Loucy (cell line): ENCODE data around the gene PTPN21.

Experiments used
- H2AFZ ChIP-seq: fragments of 200-600 bp; sonication (generic); 2 replicates; pipeline ENCODE4 v1.6.0; 2016; ENCODE audit warnings: antibody characterized with exemption, mild to moderate bottlenecking, low read length, moderate library complexity
- H3F3A ChIP-seq: fragments of 200-600 bp; 2 replicates; pipeline ENCODE4 v1.6.0; 2016; ENCODE audit warnings: antibody characterized with exemption, low read depth, mild to moderate bottlenecking
- H3K27me3 ChIP-seq: fragments of 200-600 bp; sonication (generic); 2 replicates; pipeline ENCODE4 v1.6.1; 2014; ENCODE audit warnings: low read length, mild to moderate bottlenecking; ENCODE audit not compliant: insufficient read depth, poor library complexity, severe bottlenecking
- H3K36me3 ChIP-seq: fragments of 200-600 bp; sonication (generic); 2 replicates; pipeline ENCODE4 v1.6.1; 2016; ENCODE audit warnings: low read length; ENCODE audit not compliant: insufficient read depth
- H3K4me1 ChIP-seq: fragments of 200-600 bp; sonication (generic); 2 replicates; pipeline ENCODE4 v1.5.1; 2014; ENCODE audit warnings: low read length, mild to moderate bottlenecking; ENCODE audit not compliant: insufficient read depth, poor library complexity, severe bottlenecking
- H3K4me2 ChIP-seq: fragments of 200-600 bp; sonication (generic); 2 replicates; pipeline ENCODE4 v1.6.0; 2014; ENCODE audit warnings: antibody characterized with exemption, low read length, low read depth, mild to moderate bottlenecking; ENCODE audit not compliant: poor library complexity, severe bottlenecking
- H3K4me3 ChIP-seq: fragments of 200-600 bp; sonication (generic); 2 replicates; pipeline ENCODE4 v1.5.1; 2014; ENCODE audit warnings: low read length, mild to moderate bottlenecking, mixed read lengths; ENCODE audit not compliant: poor library complexity, severe bottlenecking
- H3K79me2 ChIP-seq: fragments of 200-600 bp; sonication (generic); 2 replicates; pipeline ENCODE4 v1.6.1; 2014; ENCODE audit warnings: low read length; ENCODE audit not compliant: insufficient read depth
- H3K9ac ChIP-seq: fragments of 200-600 bp; sonication (generic); 2 replicates; pipeline ENCODE4 v1.6.0; 2014; ENCODE audit warnings: mild to moderate bottlenecking, low read depth, low read length, moderate library complexity; ENCODE audit not compliant: poor library complexity, severe bottlenecking
- H3K9me2 ChIP-seq: fragments of 200-600 bp; sonication (generic); replicated peaks from 2 replicates; pipeline ENCODE4 v1.6.1; 2016; ENCODE audit warnings: low read depth, low read length, mixed read lengths
- H3K9me3 ChIP-seq: fragments of 200-600 bp; sonication (generic); 2 replicates; pipeline ENCODE4 v1.6.1; 2014; ENCODE audit warnings: mild to moderate bottlenecking, antibody characterized with exemption, low read length, low read depth; ENCODE audit not compliant: insufficient read depth
- H4K20me1 ChIP-seq: fragments of 200-600 bp; sonication (generic); 2 replicates; pipeline ENCODE4 v1.6.0; 2014; ENCODE audit warnings: antibody characterized with exemption, low read length, mild to moderate bottlenecking; ENCODE audit not compliant: insufficient read depth, poor library complexity, severe bottlenecking
- CTCF ChIP-seq: fragments of 200-600 bp; sonication (generic); conservative IDR thresholded peaks from 2 replicates; pipeline ENCODE4 v1.5.1; 2014; ENCODE audit warnings: mild to moderate bottlenecking, antibody characterized with exemption, low read length
- EZH2phosphoT487 ChIP-seq: fragments of 200-600 bp; IDR thresholded peaks from 2 replicates; pipeline ENCODE4 v1.6.1; 2018; ENCODE audit warnings: antibody characterized with exemption, mild to moderate bottlenecking, moderate library complexity, borderline replicate concordance

Gene PTPN21

GRCh38 chr14:88426271-88426670 lies 128.5 kb downstream of the PTPN21 start:
- Histone ChIP-seq H3K9me3 (no peaks in the 10 kb centered on the region), H3K9me2 (no peaks in the 10 kb centered on the region), H3K4me2 (no peak overlapping the region), H3K79me2 (no peaks in the 10 kb centered on the region), H3K36me3 (no peaks in the 10 kb centered on the region), H2AFZ (no peak overlapping the region), H3K27me3 (no peaks in the 10 kb centered on the region), H3K4me1 (no peaks in the 10 kb centered on the region), H3K4me3 (no peak overlapping the region), H3F3A (no peaks in the 10 kb centered on the region), H3K9ac (no peak overlapping the region), H4K20me1 (no peaks in the 10 kb centered on the region)
- TF ChIP-seq EZH2phosphoT487 (no peak), CTCF (no peak)

GRCh38 chr14:88424573-88424972 lies 130.2 kb downstream of the PTPN21 start:
- Histone ChIP-seq H3F3A (no peaks in the 10 kb centered on the region), H2AFZ (no peak overlapping the region), H3K9ac (no peak overlapping the region), H3K4me2 (no peak overlapping the region), H3K4me3 (no peak overlapping the region), H3K79me2 (no peaks in the 10 kb centered on the region), H3K9me2 (no peaks in the 10 kb centered on the region), H4K20me1 (no peaks in the 10 kb centered on the region), H3K27me3 (no peaks in the 10 kb centered on the region), H3K36me3 (no peaks in the 10 kb centered on the region), H3K4me1 (no peaks in the 10 kb centered on the region), H3K9me3 (no peaks in the 10 kb centered on the region)
- no peak for TF ChIP-seq EZH2phosphoT487
- TF ChIP-seq CTCF = no peak

- Histone ChIP-seq H3F3A (no peaks in the 10 kb centered on the region), H2AFZ (no peak overlapping the region), H3K9ac (no peak overlapping the region), H3K9me2 (no peaks in the 10 kb centered on the region), H3K9me3 (no peaks in the 10 kb centered on the region), H3K4me1 (no peaks in the 10 kb centered on the region), H4K20me1 (no peaks in the 10 kb centered on the region), H3K27me3 (no peaks in the 10 kb centered on the region), H3K4me3 (no peak overlapping the region), H3K79me2 (no peaks in the 10 kb centered on the region), H3K4me2 (no peak overlapping the region), H3K36me3 (no peaks in the 10 kb centered on the region)
- no peak for TF ChIP-seq CTCF
- TF ChIP-seq EZH2phosphoT487 = no peak
These were observed 131.7 kb downstream of the PTPN21 start for GRCh38 chr14:88422919-88423650.
